Measurements from ENCODE around the gene DDOST. TPM values are rescaled to one million over a fixed set of nuclear protein-coding genes. Genes with fewer than 3 reads are reported as not detected.

Gene DDOST
- total RNA-seq, 1 experiment from 2014 or later: 269 TPM

DNA sequence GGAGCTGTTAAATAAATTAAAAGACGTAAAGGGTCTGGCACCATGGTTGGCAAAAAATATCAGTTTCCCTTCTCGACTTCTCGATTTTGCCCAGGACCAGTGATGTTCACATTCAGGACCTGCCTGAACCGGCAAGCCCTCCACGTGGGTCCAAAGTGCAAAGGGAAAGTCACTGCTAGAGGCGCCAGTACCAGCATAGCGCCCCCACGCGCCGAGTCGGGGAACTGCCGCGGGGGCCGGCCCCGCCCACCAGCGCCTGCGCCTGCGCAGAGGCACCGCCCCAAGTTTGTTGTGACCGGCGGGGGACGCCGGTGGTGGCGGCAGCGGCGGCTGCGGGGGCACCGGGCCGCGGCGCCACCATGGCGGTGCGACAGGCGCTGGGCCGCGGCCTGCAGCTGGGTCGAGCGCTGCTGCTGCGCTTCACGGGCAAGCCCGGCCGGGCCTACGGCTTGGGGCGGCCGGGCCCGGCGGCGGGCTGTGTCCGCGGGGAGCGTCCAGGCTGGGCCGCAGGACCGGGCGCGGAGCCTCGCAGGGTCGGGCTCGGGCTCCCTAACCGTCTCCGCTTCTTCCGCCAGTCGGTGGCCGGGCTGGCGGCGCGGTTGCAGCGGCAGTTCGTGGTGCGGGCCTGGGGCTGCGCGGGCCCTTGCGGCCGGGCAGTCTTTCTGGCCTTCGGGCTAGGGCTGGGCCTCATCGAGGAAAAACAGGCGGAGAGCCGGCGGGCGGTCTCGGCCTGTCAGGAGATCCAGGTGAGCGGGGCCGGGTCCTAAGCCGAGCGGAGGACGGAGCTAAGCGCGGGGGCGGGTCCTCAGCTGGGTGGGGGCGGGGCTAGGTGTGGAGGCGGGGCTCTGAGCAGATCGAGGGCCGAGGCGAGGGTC is 27.7 kb downstream of the DDOST start, which contains the start of gene PINK1:
Gene PINK1 (plus strand): TSS at position 269 of the 875 bp plus-strand sequence. CDS start 91 bp downstream, at position 360.
- Histone ChIP-seq H3K4me1 (peaks cover 22% of the 10 kb centered on the region), H3K9me3 (replicated peaks) (no peaks in the 10 kb centered on the region; the same call in 1 of the 2 replicates), H3K27me3 (no peaks in the 10 kb centered on the region), H3K27ac (peak within 1 kb of the TSS; percentile 44), H3K4me3 (peak within 1 kb of the TSS; percentile 85), H3K36me3 (no peaks in the 10 kb centered on the region)
- DNase-seq: peak; percentile 79 to 87

DNA sequence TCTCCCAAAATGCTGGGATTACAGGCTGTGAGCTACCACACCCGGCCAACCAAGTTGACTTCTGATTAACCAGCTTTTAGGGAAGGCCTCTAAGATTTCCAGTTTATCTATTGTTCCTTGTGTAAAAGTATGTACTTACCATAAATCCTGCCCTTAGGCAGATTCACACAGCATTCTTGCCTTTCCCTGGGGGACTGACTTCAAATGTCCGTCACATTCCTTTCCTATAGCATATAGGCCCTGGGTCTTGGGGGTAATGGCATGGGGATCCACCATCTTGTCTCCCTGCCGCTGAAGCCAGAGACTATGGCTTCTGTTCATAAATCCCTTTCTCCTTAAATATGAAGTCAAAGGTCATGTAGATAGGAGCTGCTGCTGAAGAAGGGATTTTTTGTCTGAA is 28.8 kb downstream of the DDOST start:
- no peaks in the 10 kb centered on the region; the same call in 1 of the 2 replicates for H3K9me3 ChIP-seq (replicated peaks)
- no peaks in the 10 kb centered on the region for H3K27me3 ChIP-seq
- H3K36me3 ChIP-seq: no peaks in the 10 kb centered on the region
- peaks cover 22% of the 10 kb centered on the region for H3K4me1 ChIP-seq
- no peak overlapping the region; the same call in 1 of the 2 replicates for H3K4me3 ChIP-seq
- H3K27ac ChIP-seq: peak overlapping the region; percentile 44
- peak; percentile 55 to 68 for DNase-seq

DNA sequence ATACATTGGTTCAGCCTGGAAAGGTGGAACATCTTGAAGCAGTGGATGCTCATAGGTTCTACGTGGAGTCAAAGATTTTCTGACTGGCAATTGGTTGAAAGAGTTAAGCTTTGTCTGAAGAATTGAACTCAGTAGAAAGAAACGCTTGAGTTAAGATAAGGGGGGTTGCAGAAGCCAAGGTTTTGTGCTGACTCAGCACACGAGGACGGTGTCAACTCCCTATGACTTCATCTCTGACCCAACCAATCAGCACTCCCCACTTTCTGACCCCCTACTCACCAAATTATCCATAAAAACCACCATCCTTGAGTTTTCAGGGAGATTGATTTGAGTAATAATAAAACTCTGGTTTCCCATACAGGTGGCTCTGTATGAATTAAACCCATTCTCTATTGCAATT is 30.4 kb downstream of the DDOST start:
- DNase-seq: no peak
- peaks cover 22% of the 10 kb centered on the region for H3K4me1 ChIP-seq
- no peaks in the 10 kb centered on the region for H3K27me3 ChIP-seq
- H3K27ac ChIP-seq: no peak overlapping the region
- no peaks in the 10 kb centered on the region for H3K36me3 ChIP-seq
- H3K4me3 ChIP-seq: no peak overlapping the region
- no peaks in the 10 kb centered on the region; the same call in 1 of the 2 replicates for H3K9me3 ChIP-seq (replicated peaks)

DNA sequence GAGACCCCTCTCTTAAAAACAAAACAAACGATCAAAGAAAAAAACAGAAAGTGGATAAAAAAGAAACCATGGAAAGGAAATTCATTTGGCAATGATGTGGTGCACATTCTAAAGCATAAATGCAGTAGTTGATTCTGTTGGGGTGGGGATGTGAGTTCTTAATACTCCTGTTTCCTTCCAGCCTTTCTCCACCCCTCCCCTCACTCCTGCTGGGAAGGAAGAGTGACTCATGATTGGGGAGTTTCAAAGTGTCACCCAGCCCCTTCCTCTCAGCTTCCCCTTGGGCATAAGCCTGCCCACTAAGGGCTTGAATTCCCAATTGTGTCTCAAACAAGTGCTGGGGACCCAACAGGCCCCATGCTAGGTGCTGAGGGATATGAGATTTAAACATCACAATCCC is 34.6 kb downstream of the DDOST start:
- H3K4me3 ChIP-seq: no peak overlapping the region
- H3K9me3 ChIP-seq (replicated peaks): peaks cover 3% of the 10 kb centered on the region; the same call in 1 of the 2 replicates
- no peak for DNase-seq
- H3K36me3 ChIP-seq: no peaks in the 10 kb centered on the region
- no peaks in the 10 kb centered on the region for H3K4me1 ChIP-seq
- H3K27me3 ChIP-seq: 0 out of 2 replicates have a peak, but pooled peaks cover 3% of the 10 kb centered on the region
- no peak overlapping the region for H3K27ac ChIP-seq

DNA sequence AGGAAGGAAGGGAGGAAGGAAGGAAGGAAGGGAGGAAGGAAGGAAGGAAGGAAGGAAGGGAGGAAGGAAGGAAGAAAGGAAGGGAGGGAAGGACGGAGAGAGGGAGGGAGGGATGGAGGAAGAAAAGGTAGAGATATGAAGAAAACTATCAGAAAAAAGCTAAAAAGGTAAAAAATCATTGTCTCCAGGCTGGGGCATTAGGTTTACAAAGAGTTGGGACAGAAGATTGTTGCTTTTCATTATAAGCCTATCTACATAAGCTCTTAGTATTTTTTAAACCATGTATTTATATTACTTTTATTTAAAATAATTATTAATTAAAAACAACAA is 35.1 kb downstream of the DDOST start:
- H3K27ac ChIP-seq: no peak overlapping the region
- H3K4me3 ChIP-seq: no peak overlapping the region
- H3K27me3 ChIP-seq: peaks cover 3% of the 10 kb centered on the region; the same call in 1 of the 2 replicates
- H3K9me3 ChIP-seq (replicated peaks): peaks cover 3% of the 10 kb centered on the region; the same call in 1 of the 2 replicates
- DNase-seq: no peak
- H3K36me3 ChIP-seq: no peaks in the 10 kb centered on the region
- H3K4me1 ChIP-seq: no peaks in the 10 kb centered on the region

DNA sequence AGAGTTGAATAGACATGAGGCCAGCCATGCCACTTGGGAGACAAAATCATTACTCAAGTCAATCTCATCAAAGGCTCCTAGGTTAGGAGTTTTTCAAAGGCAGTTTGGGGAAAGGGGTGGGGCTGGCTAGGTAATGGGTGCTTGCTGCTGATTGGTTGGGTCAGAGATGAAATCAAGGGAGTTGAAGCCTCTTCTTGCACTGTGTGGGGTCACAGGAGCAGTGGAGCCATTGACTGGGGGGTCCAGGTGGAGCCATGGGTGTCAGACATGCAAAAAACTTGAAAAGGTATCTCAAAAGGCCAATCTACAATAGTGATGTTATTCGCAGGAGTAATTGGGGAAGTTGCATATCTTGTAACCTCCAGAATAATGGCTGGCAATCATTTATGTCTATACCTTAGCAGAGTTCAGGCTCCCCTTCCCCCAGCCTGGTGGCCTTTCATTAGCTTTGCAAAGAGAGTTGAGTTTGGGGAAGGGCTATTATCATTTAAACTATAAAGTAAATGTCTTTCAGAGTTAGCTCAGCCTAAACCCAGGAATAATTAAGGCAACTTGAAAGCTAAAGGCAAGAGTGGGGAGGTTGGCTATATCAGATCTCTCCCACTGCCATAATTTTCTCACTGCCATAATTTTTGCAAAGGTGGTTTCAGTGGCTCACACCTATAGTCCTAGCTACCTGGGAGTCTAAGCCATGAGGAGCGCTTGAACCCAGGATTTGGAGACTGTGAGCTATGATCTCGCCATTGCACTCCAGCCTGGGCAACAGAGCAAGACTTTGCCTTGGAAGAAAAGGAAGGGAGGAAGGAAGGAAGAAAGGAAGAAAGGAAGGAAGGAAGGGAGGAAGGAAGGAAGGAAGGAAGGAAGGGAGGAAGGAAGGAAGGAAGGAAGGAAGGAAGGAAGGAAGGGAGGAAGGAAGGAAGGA is 35.7 kb downstream of the DDOST start:
- H3K9me3 ChIP-seq (replicated peaks): peaks cover 3% of the 10 kb centered on the region; the same call in 1 of the 2 replicates
- H3K4me3 ChIP-seq: no peak overlapping the region
- no peak for DNase-seq
- no peak overlapping the region for H3K27ac ChIP-seq
- H3K36me3 ChIP-seq: no peaks in the 10 kb centered on the region
- peaks cover 3% of the 10 kb centered on the region; the same call in 1 of the 2 replicates for H3K27me3 ChIP-seq
- no peaks in the 10 kb centered on the region for H3K4me1 ChIP-seq

DNA sequence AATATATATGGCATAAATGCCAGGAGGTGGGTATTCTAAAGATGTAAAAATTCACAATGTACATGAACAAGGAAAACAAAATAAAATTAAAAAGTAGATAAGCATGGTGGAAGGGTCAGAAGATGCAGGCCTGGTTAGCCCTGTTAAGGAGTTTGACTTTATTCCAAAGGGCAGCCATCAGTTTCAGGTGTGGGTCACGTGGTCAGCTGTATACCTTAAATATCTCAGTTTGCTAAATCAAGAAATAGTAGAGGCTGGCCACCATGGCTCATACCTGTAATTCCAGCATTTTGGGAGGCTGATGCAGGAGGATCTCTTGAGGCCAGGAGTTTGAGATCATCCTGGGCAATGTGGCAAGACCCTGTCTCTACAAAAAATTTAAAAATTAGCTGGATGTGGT is 36.5 kb downstream of the DDOST start:
- H3K4me3 ChIP-seq: no peak overlapping the region
- H3K36me3 ChIP-seq: no peaks in the 10 kb centered on the region
- H3K27ac ChIP-seq: no peak overlapping the region
- H3K27me3 ChIP-seq: peaks cover 3% of the 10 kb centered on the region; the same call in 1 of the 2 replicates
- DNase-seq: no peak
- 0 out of 2 replicates have a peak, but pooled peaks cover 3% of the 10 kb centered on the region for H3K9me3 ChIP-seq (replicated peaks)
- H3K4me1 ChIP-seq: no peaks in the 10 kb centered on the region

DNA sequence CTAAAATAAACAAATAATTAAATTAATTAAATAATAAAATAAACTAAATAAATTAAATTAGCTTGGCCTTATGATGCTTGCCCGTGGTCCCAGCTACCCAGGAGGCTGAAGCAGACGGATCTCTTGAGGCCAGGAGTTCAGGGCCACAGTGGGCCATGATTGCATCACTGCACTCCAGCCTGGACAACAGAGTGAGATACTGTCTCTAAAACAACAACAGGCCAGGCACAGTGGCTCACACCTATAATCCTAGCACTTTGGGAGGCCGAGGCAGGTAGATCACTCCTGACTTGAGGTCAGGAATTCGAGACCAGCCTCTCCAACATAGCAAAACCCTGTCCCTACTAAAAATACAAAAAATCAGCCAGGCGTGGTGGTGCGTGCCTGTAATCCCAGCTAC is 40.2 kb downstream of the DDOST start:
- Histone ChIP-seq H3K4me1 (no peaks in the 10 kb centered on the region), H3K27ac (no peak overlapping the region)

DNA sequence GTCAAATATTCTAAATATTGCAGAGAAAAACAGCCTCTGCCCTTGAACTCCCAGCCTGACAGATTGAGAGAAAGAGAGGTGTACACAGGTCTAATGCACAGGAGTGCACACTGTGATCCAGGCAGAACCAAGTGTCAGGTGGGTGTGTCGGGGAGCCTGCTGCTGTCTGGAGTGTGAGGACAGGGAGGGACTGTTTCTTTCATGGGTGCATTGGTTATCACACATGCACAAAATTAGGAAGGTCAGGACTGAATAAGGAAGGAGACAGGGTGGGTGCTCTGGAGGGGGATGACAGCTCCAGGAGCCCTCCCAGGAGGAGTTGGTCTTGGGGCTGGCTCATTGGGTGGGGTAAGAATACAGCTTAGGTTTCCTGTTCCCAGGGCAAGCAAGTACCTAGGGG is 41.2 kb downstream of the DDOST start:
- peaks cover 5% of the 10 kb centered on the region; the same call in 1 of the 2 replicates for H3K27me3 ChIP-seq
- no peak for DNase-seq
- no peaks in the 10 kb centered on the region for H3K36me3 ChIP-seq
- H3K27ac ChIP-seq: no peak overlapping the region
- no peaks in the 10 kb centered on the region for H3K4me1 ChIP-seq
- H3K9me3 ChIP-seq (replicated peaks): 0 out of 2 replicates have a peak, but pooled peaks cover 3% of the 10 kb centered on the region
- no peak overlapping the region for H3K4me3 ChIP-seq

More for the DNA sequence above, 40.2 kb downstream of the DDOST start:
- no peak for DNase-seq
- peaks cover 6% of the 10 kb centered on the region; the same call in 1 of the 2 replicates for H3K27me3 ChIP-seq
- H3K4me3 ChIP-seq: no peak overlapping the region
- H3K9me3 ChIP-seq (replicated peaks): 0 out of 2 replicates have a peak, but pooled peaks cover 3% of the 10 kb centered on the region
- no peaks in the 10 kb centered on the region for H3K36me3 ChIP-seq

DNA sequence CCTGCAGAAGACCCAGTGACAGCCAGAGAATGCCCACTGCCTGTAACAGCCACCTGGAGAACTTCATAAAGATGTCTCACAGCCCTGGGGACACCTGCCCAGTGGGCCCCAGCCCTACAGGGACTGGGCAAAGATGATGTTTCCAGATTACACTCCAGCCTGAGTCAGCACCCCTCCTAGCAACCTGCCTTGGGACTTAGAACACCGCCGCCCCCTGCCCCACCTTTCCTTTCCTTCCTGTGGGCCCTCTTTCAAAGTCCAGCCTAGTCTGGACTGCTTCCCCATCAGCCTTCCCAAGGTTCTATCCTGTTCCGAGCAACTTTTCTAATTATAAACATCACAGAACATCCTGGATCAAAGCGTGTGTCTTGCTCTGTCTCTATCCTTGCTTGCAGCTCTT is 42.6 kb downstream of the DDOST start:
- Histone ChIP-seq H3K9me3 (replicated peaks) (no peaks in the 10 kb centered on the region), H3K27me3 (peaks cover 3% of the 10 kb centered on the region; the same call in 1 of the 2 replicates), H3K27ac (no peak overlapping the region), H3K4me3 (no peak overlapping the region), H3K36me3 (no peaks in the 10 kb centered on the region), H3K4me1 (peaks cover 5% of the 10 kb centered on the region)
- DNase-seq: no peak

DNA sequence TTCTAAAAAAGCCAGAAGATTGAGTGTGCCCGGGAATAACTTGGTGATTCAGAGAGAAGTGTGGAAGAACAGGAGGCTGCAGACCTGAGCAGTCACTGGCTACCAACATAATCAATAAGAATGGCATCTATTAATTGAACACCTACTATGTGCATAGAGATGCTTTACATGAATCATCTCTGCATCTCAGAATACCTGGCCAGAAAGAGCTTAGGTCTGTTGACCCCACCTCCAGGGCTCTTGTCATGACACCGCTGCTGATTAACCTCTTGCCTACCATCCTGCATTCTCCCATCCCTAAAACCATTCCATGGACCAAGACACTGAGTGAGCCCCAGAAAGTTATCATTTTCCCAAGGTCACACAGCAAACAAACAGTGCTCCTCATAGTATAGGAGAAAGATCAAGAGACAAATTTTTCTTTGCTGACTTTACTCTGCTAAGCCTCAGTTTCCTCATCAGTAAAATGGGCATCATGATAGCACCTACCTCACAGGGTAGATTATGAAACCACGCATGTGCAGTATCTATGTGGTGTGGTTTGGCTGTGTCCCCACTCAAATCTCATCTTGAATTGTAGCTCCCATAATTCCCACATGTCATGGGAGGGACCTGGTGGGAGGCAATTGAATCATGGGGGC is 44.2 kb downstream of the DDOST start:
- Histone ChIP-seq H3K27me3 (peaks cover 3% of the 10 kb centered on the region; the same call in 1 of the 2 replicates), H3K4me1 (peaks cover 8% of the 10 kb centered on the region), H3K27ac (no peak overlapping the region), H3K9me3 (replicated peaks) (no peaks in the 10 kb centered on the region), H3K4me3 (no peak overlapping the region), H3K36me3 (no peaks in the 10 kb centered on the region)
- no peak for DNase-seq

DNA sequence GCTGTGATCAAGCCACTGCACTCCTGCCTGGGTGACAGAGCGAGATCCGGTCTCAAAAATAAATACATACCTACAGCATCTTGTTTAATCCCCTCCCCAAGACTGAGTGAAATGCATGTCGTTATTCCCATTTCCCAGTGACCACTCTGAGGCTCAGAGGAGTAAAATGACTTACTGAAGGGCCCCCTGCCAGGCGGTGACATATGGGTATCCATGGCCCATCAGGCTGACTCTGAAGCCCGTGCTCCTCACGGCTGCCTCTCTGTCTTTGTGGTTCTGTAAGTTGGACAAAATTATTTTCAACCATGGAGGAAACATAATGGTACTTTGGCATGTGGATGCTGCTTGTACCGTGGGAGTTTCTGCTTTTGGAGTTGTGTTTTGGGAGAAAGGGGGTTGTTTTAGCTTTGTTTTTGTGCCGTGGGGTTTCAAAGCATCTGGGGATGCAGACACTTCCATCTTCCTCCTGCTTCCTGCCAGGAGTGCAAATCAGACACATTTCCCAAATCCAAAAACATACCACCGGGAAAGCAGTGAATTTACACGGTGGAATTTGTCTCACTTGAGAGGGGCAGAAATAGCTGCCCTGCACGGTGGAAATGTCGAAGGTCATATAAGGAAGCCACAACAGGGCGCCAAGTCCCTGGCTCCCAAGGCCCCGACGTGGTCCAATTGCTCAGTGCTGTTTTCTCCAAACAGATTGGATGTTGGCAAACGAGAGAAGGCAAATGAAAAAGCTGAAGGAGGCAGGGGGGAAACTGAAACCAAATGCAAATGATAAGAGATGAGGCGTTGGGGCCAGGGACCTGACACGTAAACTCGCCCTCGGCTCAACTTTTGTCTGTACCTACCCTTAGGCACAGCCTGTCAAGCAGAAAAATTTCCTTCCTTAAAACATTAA is 45.0 kb downstream of the DDOST start:
- H3K36me3 ChIP-seq: no peaks in the 10 kb centered on the region
- H3K4me1 ChIP-seq: peaks cover 8% of the 10 kb centered on the region
- no peaks in the 10 kb centered on the region for H3K9me3 ChIP-seq (replicated peaks)
- H3K4me3 ChIP-seq: no peak overlapping the region
- H3K27ac ChIP-seq: no peak overlapping the region
- H3K27me3 ChIP-seq: peaks cover 3% of the 10 kb centered on the region; the same call in 1 of the 2 replicates
- DNase-seq: no peak

DNA sequence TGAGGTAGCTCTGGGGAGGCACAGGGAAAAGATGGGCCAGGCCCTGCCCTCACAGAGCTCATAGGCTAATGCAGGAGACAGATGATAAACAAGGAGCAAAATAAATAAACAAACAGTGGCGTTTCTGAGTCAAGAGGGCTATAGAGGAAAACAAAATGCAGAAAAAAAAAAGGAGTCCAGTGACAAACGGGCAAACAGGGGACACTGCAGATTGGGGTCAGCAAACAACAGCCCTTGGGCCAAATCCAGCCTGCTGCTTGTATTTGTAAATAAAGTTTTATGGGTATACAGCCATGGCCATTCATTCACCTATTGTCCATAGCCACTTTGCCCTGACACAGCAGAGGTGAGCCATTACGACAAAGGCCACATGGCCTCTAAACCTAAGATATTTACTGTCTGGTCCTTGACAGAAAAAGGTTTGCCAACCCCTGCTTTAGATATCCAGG is 47.0 kb downstream of the DDOST start:
- H3K4me3 ChIP-seq: no peak overlapping the region
- no peaks in the 10 kb centered on the region for H3K9me3 ChIP-seq (replicated peaks)
- no peak for DNase-seq
- H3K27ac ChIP-seq: no peak overlapping the region
- H3K27me3 ChIP-seq: 0 out of 2 replicates have a peak, but pooled peaks cover 3% of the 10 kb centered on the region
- peaks cover 13% of the 10 kb centered on the region for H3K4me1 ChIP-seq
- H3K36me3 ChIP-seq: no peaks in the 10 kb centered on the region

Data from SJCRH30 (cell line).